Erythroblast (primary cell): Measurements from ENCODE around the gene RCC2.

Experiments used
- DNase-seq, 2 experiments: peaks; one replicate each; lab custom pipeline; 2025; lab: John Stamatoyannopoulos, UW
- GATA1 ChIP-seq: IDR thresholded peaks from 2 replicates; pipeline ENCODE4 v1.6.1; 2011; ENCODE audit warnings: low read depth, mild to moderate bottlenecking, control low read depth, low read length, moderate library complexity
- POLR2A ChIP-seq: IDR thresholded peaks from 2 replicates; pipeline ENCODE4 v1.6.1; 2011; ENCODE audit warnings: mild to moderate bottlenecking, low read length

The RCC2 gene

DNA sequence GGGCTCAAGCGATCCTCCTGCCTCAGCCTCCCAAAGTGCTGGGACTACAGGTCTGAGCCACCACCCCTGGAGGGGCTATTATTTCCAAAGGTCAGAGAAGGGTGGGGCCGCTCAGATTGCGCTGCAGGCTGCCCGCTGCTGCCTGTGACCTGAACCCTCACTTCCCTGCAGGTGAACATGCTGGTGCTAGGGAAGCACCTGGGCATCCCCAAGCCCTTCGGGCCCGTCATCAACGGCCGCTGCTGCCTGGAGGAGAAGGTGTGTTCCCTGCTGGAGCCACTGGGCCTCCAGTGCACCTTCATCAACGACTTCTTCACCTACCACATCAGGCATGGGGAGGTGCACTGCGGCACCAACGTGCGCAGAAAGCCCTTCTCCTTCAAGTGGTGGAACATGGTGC is 76.1 kb downstream of the RCC2 start:
- TF ChIP-seq GATA1, result no peak
- TF ChIP-seq POLR2A, result no peak
- no peak for DNase-seq

DNA sequence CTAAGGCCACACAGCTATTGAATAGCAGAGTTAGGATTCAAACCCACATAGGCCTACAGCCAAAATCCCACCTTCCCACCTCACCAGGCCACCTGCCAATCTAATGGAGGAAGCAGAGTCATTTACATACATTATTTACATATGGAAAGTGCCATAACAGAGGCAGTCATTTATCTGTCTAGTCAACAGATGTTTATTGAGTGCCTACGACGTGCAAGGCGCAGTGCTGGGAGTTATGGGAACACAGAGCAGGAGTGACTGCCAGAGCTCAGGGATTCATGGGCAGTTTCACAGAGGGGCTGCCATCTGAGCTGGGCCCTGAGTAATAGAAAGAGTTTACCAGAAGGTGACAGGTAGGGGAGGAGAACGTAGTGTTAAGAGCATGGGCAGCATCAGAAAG is 77.8 kb downstream of the RCC2 start:
- DNase-seq, result no peak

DNA sequence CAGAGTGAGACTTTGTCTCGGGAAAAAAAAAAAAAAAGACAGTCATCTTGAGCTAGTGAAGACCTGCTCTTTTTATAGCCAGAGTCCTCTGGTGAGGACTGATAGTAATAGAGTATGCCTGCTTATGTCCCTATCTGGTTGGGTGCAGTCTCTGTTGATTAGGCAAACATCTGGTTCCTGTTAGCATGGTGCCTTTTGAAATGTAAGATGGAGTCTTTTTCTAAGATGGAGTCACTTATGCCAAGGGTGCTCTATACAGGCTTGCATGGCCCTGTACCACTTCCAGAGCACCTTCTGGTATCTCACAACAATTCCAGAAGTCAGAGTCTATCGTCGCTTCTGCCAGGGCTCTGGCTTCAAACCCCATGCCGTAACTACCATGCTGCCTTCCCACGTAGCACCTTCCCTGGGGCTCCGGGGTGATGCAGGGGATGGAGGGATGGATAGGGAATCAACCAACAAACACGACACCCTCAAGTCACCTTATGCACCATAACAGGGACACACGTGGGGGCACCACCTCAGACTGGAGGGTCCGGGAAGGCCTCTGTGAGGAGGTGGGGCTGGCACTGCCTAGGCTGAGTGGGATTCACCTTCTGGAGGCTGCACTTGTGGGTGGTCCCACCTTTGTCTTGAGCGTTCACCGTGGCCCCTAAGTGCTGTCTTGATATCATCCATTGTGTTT is 79.1 kb downstream of the RCC2 start:
- peak; percentile 73 to 91 for DNase-seq
- no peak for TF ChIP-seq GATA1
- no peak for TF ChIP-seq POLR2A

More for the DNA sequence above, 77.8 kb downstream of the RCC2 start:
- no peak for TF ChIP-seq GATA1
- no peak for TF ChIP-seq POLR2A

DNA sequence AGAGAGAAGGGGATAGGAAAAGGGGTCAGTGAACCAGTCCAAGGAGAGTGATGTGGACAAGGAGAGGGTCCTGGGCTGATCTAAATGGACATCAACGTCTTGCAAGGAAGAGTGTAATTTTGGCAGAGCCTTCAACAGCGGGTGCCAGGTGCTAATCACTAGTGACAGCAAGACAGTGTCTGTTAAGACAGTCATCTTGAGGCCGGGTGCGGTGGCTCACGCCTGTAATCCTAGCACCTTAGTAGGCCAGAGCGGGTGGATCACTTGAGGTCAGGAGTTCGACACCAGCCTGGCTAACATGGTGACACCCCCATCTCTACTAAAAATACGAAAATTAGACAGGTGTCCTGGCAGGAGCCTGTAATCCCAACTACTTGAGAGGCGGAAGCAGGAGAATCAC is 79.7 kb downstream of the RCC2 start:
- peak; percentile 62 to 83 for DNase-seq
- TF ChIP-seq POLR2A (no peak), GATA1 (no peak)

DNA sequence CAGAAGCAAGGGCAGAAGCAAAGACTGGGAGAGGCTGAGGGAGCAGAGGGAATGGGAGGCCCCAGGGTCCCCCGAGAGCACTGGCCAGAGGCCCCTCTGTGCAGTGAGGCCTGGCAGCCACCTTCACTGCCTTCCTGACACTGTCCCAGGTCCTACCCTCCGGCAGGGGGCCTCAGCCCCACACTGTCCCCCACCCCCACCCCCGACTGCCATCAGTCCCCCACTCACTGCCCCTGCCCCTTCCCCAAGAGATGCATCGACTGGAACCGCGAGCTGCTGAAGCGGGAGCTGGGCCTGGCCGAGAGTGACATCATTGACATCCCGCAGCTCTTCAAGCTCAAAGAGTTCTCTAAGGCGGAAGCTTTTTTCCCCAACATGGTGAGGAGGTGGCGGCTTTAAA is 80.4 kb downstream of the RCC2 start:
- no peak for DNase-seq

DNA sequence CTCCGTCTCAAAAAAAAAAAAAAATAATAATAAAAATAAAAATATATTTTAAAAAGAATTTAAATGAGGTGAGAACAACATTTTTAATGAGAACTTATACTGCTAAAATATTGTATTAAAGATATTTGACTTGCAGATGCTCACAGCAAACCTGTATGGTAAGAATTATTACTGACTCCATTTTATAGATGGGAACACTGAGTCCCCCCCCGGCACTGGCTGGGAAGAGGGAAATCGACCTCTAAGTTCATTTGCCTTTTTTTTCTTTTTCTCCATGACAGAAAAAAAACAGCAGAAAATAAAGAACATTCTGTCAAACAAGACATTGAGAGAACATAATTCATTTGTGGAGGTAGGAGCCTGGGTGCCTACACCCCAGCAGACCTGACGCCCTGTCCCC is 80.9 kb downstream of the RCC2 start:
- no peak for DNase-seq
- TF ChIP-seq POLR2A (no peak), GATA1 (no peak)

More for the DNA sequence above, 80.4 kb downstream of the RCC2 start:
- TF ChIP-seq GATA1, result no peak
- TF ChIP-seq POLR2A, result no peak
